HCT116 (cell line): ENCODE data around the gene TRERF1.

Experiments used
- CTCF ChIP-seq, 3 experiments: fragments of 200-600 bp in 1 of 3; sonication (generic) in 1 of 3; IDR thresholded peaks in 2 of 3; conservative IDR thresholded peaks in 1 of 3; 2 replicates each; pipeline ENCODE4 v1.5.1; 2012 to 2017; ENCODE audit warnings: low read depth in 2 of 3, low read length in 2 of 3, antibody characterized with exemption in 1 of 3, borderline replicate concordance in 1 of 3, control low read depth in 1 of 3, mild to moderate bottlenecking in 1 of 3, mixed read lengths in 1 of 3, mixed run types in 1 of 3, moderate library complexity in 1 of 3; ENCODE audit not compliant: insufficient read depth in 1 of 3
- ZNF274 ChIP-seq: fragments of 200-500 bp; sonication (Bioruptor generic); IDR thresholded peaks from 2 replicates; pipeline ENCODE4 v1.6.1; 2014; ENCODE audit warnings: mild to moderate bottlenecking, low read depth, low read length, inconsistent platforms

GRCh38 chr6:42315991-42316970 lies 135.4 kb downstream of the TRERF1 start:
- TF ChIP-seq CTCF (IDR thresholded peaks at IDR 0.05 in 2 of 3, conservative IDR thresholded peaks at IDR 0.05 in 1 of 3; ENCODE audit: borderline replicate concordance in 1 of 3, insufficient read depth in 1 of 3, low read depth in 2 of 3, low read length in 2 of 3) (no peak), ZNF274 (no peak)
